Fibroblast of the conjunctiva (primary cell): ENCODE results near the gene KCNN3.

ENCODE experiments used
- DNase-seq: peaks from one replicate; pipeline ENCODE4 v3.0.0-alpha.2; 2010; ENCODE audit warnings: low read depth

KCNN3 gene

DNA sequence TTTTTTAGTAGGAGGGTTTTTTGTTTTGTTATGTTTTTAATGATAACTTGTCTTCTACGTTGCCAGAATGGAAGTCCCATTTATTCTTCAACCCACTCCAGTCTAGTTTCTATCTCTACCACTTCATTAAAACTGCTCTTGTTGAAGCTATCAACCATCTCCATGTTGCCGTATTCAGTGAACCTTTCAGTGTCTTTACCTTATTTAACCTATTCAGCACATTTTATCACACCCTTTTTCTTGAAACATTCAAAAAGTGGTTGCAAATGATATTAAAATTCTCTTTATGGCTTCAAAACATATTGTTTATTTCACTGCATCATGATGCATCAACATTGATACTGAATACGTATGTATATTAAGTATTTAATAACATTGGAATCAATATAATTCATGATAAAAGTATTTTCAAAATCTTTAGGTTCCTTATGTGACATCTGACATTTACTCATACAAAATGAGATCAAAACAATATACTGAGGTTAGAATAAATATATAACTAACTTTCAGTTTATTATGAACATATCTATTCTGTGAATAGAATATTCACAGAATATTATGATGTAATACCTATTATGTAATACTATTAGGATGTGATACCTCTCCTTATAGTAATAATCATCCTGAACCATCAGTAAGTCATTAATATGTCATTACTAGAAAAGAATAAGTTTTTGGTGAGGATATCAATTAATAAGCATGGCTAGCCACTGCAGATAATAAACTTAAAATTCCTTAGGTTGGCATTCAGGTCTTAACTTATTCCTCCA lies 210.1 kb downstream of the KCNN3 start:
- DNase-seq, result no peak

GRCh38 chr1:154657556-154657955 lies 212.5 kb downstream of the KCNN3 start:
- DNase-seq, result no peak

GRCh38 chr1:154652893-154653292 lies 217.2 kb downstream of the KCNN3 start:
- no peak for DNase-seq
